Tibial nerve (tissue), 4 donors: ENCODE results near the gene VSIG4. TPM values are rescaled to one million over a fixed set of nuclear protein-coding genes. Genes with fewer than 3 reads are reported as not detected.
A peak's percentile ranks its signal among the peaks of the same experiment; 100 is the strongest.

ENCODE experiments used
- DNase-seq, 2 donors: peaks; one replicate each; pipeline ENCODE4 v3.0.0-alpha.2; 2019; ENCODE audit warnings: low spot score in 2 of 2
- H3K27ac ChIP-seq, 4 donors: fragments of 200-600 bp; sonication (generic) in 3 of 4; one replicate each; pipeline ENCODE4 v1.5.1; 2017 to 2019; ENCODE audit warnings: mild to moderate bottlenecking in 1 of 4
- H3K27me3 ChIP-seq, 2 donors: fragments of 200-600 bp; sonication (generic) in 1 of 2; one replicate each; pipeline versions ENCODE4 v1.5.1 to v1.6.0; 2017 to 2019
- H3K36me3 ChIP-seq, 3 donors: fragments of 200-600 bp; sonication (generic); one replicate each; pipeline ENCODE4 v1.5.1; 2018 to 2019
- H3K4me1 ChIP-seq, 4 donors: fragments of 200-600 bp; sonication (generic) in 3 of 4; one replicate each; pipeline ENCODE4 v1.5.1; 2017 to 2019
- H3K4me3 ChIP-seq, 4 donors: fragments of 200-600 bp; sonication (generic) in 3 of 4; one replicate each; pipeline ENCODE4 v1.5.1; 2017 to 2019; ENCODE audit warnings: mild to moderate bottlenecking in 1 of 4, moderate library complexity in 1 of 4
- H3K9me3 ChIP-seq, 4 donors: fragments of 200-600 bp; sonication (generic) in 3 of 4; one replicate each; pipeline ENCODE4 v1.5.1; 2017 to 2019
- CTCF ChIP-seq, 5 experiments: fragments of 200-600 bp in 3 of 5; fragments of 450-650 bp in 2 of 5; sonication (generic) in 3 of 5; IDR thresholded peaks; one replicate each; pipeline ENCODE4 v1.5.1; 2016 to 2019; ENCODE audit warnings: antibody characterized with exemption in 5 of 5, mild to moderate bottlenecking in 3 of 5, moderate library complexity in 2 of 5
- EP300 ChIP-seq, 2 donors: sonication (generic); formaldehyde crosslinking; IDR thresholded peaks; one replicate each; pipeline ENCODE4 v1.6.1; 2017; ENCODE audit warnings: antibody characterized with exemption in 2 of 2, mild to moderate bottlenecking in 1 of 2
- POLR2A ChIP-seq, 2 donors: fragments of 450-650 bp; IDR thresholded peaks; one replicate each; pipeline ENCODE4 v1.6.1; 2017; ENCODE audit warnings: antibody characterized with exemption in 2 of 2, mild to moderate bottlenecking in 2 of 2, moderate library complexity in 2 of 2
- WGBS, 2 donors: methylation state at CpG; one replicate each; pipeline ENCODE4 v1.1.5; 2018; 5-methylcytosine and 5-hydroxymethylcytosine counted together
- total RNA-seq, 4 donors: library from RNA; depleted of rRNA; stranded (reverse); fragments of >200 nt; gene quantifications; one replicate each; pipeline ENCODE4 v1.1.0, GENCODE V29; 2016

VSIG4 gene
- total RNA-seq, 4 donors from 2014 or later: 81.3 to 283 (median 101) TPM

- Histone ChIP-seq H3K4me3 (no peak overlapping the region), H3K4me1 (no peaks in the 10 kb centered on the region), H3K9me3 (no peaks in the 10 kb centered on the region), H3K27ac (no peak overlapping the region), H3K36me3 (no peaks in the 10 kb centered on the region), H3K27me3 (peaks cover 0 to 13% of the 10 kb centered on the region in 2 donors)
- 77 to 82% methylated on average over 6 to 7 of the region's 7 CpGs for WGBS, 2 donors
- DNase-seq: no peak
- no peak for TF ChIP-seq CTCF (IDR thresholded peaks at IDR 0.05)
- TF ChIP-seq EP300 (IDR thresholded peaks at IDR 0.05): no peak
- TF ChIP-seq POLR2A (IDR thresholded peaks at IDR 0.05): no peak
Measured at GRCh38 chrX:66018585-66019309, 21.1 kb downstream of the VSIG4 start.

GRCh38 chrX:66017659-66018170, 22.2 kb downstream of the VSIG4 start:
- H3K27me3 ChIP-seq: peaks cover 0 to 12% of the 10 kb centered on the region in 2 donors
- H3K9me3 ChIP-seq: no peaks in the 10 kb centered on the region
- no peak for DNase-seq
- no peaks in the 10 kb centered on the region for H3K36me3 ChIP-seq
- TF ChIP-seq CTCF (IDR thresholded peaks at IDR 0.05) (no peak), EP300 (IDR thresholded peaks at IDR 0.05) (no peak), POLR2A (IDR thresholded peaks at IDR 0.05) (no peak)
- H3K27ac ChIP-seq: no peak overlapping the region
- peak overlapping the region in 1 of 4 donors; percentile 28 for H3K4me3 ChIP-seq
- no peaks in the 10 kb centered on the region for H3K4me1 ChIP-seq

- Histone ChIP-seq H3K27me3 (peaks cover 0 to 6% of the 10 kb centered on the region in 2 donors), H3K9me3 (no peaks in the 10 kb centered on the region), H3K27ac (peak overlapping the region in 1 of 4 donors; percentile 9), H3K36me3 (no peaks in the 10 kb centered on the region), H3K4me1 (no peaks in the 10 kb centered on the region), H3K4me3 (peak overlapping the region in 1 of 4 donors; percentile 28)
- TF ChIP-seq CTCF (IDR thresholded peaks at IDR 0.05) (no peak), POLR2A (IDR thresholded peaks at IDR 0.05) (no peak)
- 60 to 86% methylated on average over 2 of the region's 2 CpGs for WGBS, 2 donors
- no peak for DNase-seq
Measured at GRCh38 chrX:66016905-66017658, 22.8 kb downstream of the VSIG4 start.

GRCh38 chrX:66015900-66016689, 23.8 kb downstream of the VSIG4 start:
- peaks cover 0 to 5% of the 10 kb centered on the region in 2 donors for H3K27me3 ChIP-seq
- DNase-seq: no peak
- H3K9me3 ChIP-seq: no peaks in the 10 kb centered on the region
- peak overlapping the region in 1 of 4 donors; percentile 20 for H3K27ac ChIP-seq
- TF ChIP-seq CTCF (IDR thresholded peaks at IDR 0.05) (no peak), EP300 (IDR thresholded peaks at IDR 0.05) (no peak), POLR2A (IDR thresholded peaks at IDR 0.05) (no peak)
- 0 to 56% methylated on average over 1 of the region's 1 CpG for WGBS, 2 donors
- peak overlapping the region in 3 of 4 donors; percentile 1 to 28 (median 5) for H3K4me3 ChIP-seq
- no peaks in the 10 kb centered on the region for H3K4me1 ChIP-seq
- no peaks in the 10 kb centered on the region for H3K36me3 ChIP-seq
